ENCODE data around the gene SCAP.
"Not testable (repeated sequence)": the region's sequence is repeated elsewhere in the genome, so short reads cannot be mapped to it uniquely, and the experiment has no call there.

Gene SCAP

GRCh38 chr3:47476330-47476626 lies 537 bp upstream of the SCAP start:
- DNase-seq (ENCODE audit: low spot score in 2 of 2) (no peak), ATAC-seq (replicated peaks; ENCODE audit: extremely low read depth, poor library complexity, severe bottlenecking) (no peak)
- Mint-ChIP-seq H3K9me3 (no peaks in the 10 kb centered on the region), H3K4me3 (peak overlapping the region; percentile 96), H3K4me1 (peaks cover 27% of the 10 kb centered on the region), H3K27ac (ENCODE audit: low read depth) (peak overlapping the region; percentile 88), H3K27me3 (no peaks in the 10 kb centered on the region), H3K36me3 (ENCODE audit: insufficient read depth) (peaks cover 16% of the 10 kb centered on the region)

- peak overlapping the region; percentile 88 for H3K27ac Mint-ChIP-seq (ENCODE audit: low read depth)
- ATAC-seq (replicated peaks; ENCODE audit: extremely low read depth, poor library complexity, severe bottlenecking) (peak; percentile 38), DNase-seq (ENCODE audit: low spot score in 2 of 2) (no peak)
- peaks cover 16% of the 10 kb centered on the region for H3K36me3 Mint-ChIP-seq (ENCODE audit: insufficient read depth)
- H3K4me1 Mint-ChIP-seq: peaks cover 38% of the 10 kb centered on the region
- H3K9me3 Mint-ChIP-seq: no peaks in the 10 kb centered on the region
- H3K4me3 Mint-ChIP-seq: peak overlapping the region; percentile 96
- no peaks in the 10 kb centered on the region for H3K27me3 Mint-ChIP-seq
Measured at GRCh38 chr3:47475029-47475569, 642 bp downstream of the SCAP start.

- H3K27ac Mint-ChIP-seq (ENCODE audit: low read depth): peak overlapping the region; percentile 42
- H3K4me1 Mint-ChIP-seq: peaks cover 41% of the 10 kb centered on the region
- no peaks in the 10 kb centered on the region for H3K9me3 Mint-ChIP-seq
- peaks cover 19% of the 10 kb centered on the region for H3K36me3 Mint-ChIP-seq (ENCODE audit: insufficient read depth)
- H3K4me3 Mint-ChIP-seq: peak overlapping the region; percentile 96
- DNase-seq (ENCODE audit: low spot score in 2 of 2): no peak
- no peak for ATAC-seq (replicated peaks; ENCODE audit: extremely low read depth, poor library complexity, severe bottlenecking)
- H3K27me3 Mint-ChIP-seq: no peaks in the 10 kb centered on the region
Measured at GRCh38 chr3:47473391-47473790, 2.4 kb downstream of the SCAP start.

GRCh38 chr3:47469616-47470015 lies 6.1 kb downstream of the SCAP start:
- H3K4me3 Mint-ChIP-seq: no peak overlapping the region
- peaks cover 46% of the 10 kb centered on the region for H3K4me1 Mint-ChIP-seq
- no peaks in the 10 kb centered on the region for H3K27me3 Mint-ChIP-seq
- ATAC-seq (replicated peaks; ENCODE audit: extremely low read depth, poor library complexity, severe bottlenecking): no peak
- H3K36me3 Mint-ChIP-seq (ENCODE audit: insufficient read depth): peaks cover 11% of the 10 kb centered on the region
- no peak for DNase-seq (ENCODE audit: low spot score in 2 of 2)
- H3K27ac Mint-ChIP-seq (ENCODE audit: low read depth): no peak overlapping the region
- H3K9me3 Mint-ChIP-seq: no peaks in the 10 kb centered on the region

- not testable (repeated sequence) for H3K4me3 Mint-ChIP-seq; H3K27ac Mint-ChIP-seq (ENCODE audit: low read depth); H3K9me3 Mint-ChIP-seq; H3K27me3 Mint-ChIP-seq; DNase-seq (ENCODE audit: low spot score in 2 of 2); ATAC-seq (replicated peaks; ENCODE audit: extremely low read depth, poor library complexity, severe bottlenecking)
- Mint-ChIP-seq H3K36me3 (ENCODE audit: insufficient read depth) (peaks cover 11% of the 10 kb centered on the region), H3K4me1 (peaks cover 37% of the 10 kb centered on the region)
Measured at GRCh38 chr3:47468315-47468714, 7.4 kb downstream of the SCAP start.

GRCh38 chr3:47464588-47464987 lies 11.2 kb downstream of the SCAP start:
- Mint-ChIP-seq H3K27ac (ENCODE audit: low read depth) (no peak overlapping the region), H3K27me3 (no peaks in the 10 kb centered on the region), H3K9me3 (peaks cover under 1% of the 10 kb centered on the region), H3K4me3 (no peak overlapping the region), H3K4me1 (peaks cover 33% of the 10 kb centered on the region), H3K36me3 (ENCODE audit: insufficient read depth) (peaks cover 11% of the 10 kb centered on the region)
- DNase-seq (ENCODE audit: low spot score in 2 of 2) (no peak), ATAC-seq (replicated peaks; ENCODE audit: extremely low read depth, poor library complexity, severe bottlenecking) (no peak)

GRCh38 chr3:47459534-47460085 lies 16.1 kb downstream of the SCAP start:
- not testable (repeated sequence) for H3K27ac Mint-ChIP-seq (ENCODE audit: low read depth); H3K27me3 Mint-ChIP-seq; H3K4me3 Mint-ChIP-seq; H3K36me3 Mint-ChIP-seq (ENCODE audit: insufficient read depth); H3K9me3 Mint-ChIP-seq; DNase-seq (ENCODE audit: low spot score in 2 of 2); ATAC-seq (replicated peaks; ENCODE audit: extremely low read depth, poor library complexity, severe bottlenecking)
- peaks cover 27% of the 10 kb centered on the region for H3K4me1 Mint-ChIP-seq

- H3K9me3 Mint-ChIP-seq: peaks cover 4% of the 10 kb centered on the region
Measured at GRCh38 chr3:47456984-47457383, 18.8 kb downstream of the SCAP start.

GRCh38 chr3:47455806-47456452 lies 19.8 kb downstream of the SCAP start:
- no peak for ATAC-seq (replicated peaks; ENCODE audit: extremely low read depth, poor library complexity, severe bottlenecking)
- H3K27ac Mint-ChIP-seq (ENCODE audit: low read depth): no peak overlapping the region

More at GRCh38 chr3:47456984-47457383, 18.8 kb downstream of the SCAP start:
- Mint-ChIP-seq H3K36me3 (ENCODE audit: insufficient read depth) (peaks cover 5% of the 10 kb centered on the region), H3K27ac (ENCODE audit: low read depth) (no peak overlapping the region), H3K27me3 (no peaks in the 10 kb centered on the region), H3K4me3 (no peak overlapping the region), H3K4me1 (peaks cover 27% of the 10 kb centered on the region)
- DNase-seq (ENCODE audit: low spot score in 2 of 2): no peak
- no peak for ATAC-seq (replicated peaks; ENCODE audit: extremely low read depth, poor library complexity, severe bottlenecking)

GRCh38 chr3:47452453-47453215 lies 23.1 kb downstream of the SCAP start:
- DNase-seq (ENCODE audit: low spot score in 2 of 2) (no peak), ATAC-seq (replicated peaks; ENCODE audit: extremely low read depth, poor library complexity, severe bottlenecking) (no peak)
- no peak overlapping the region for H3K4me3 Mint-ChIP-seq
- no peak overlapping the region for H3K27ac Mint-ChIP-seq (ENCODE audit: low read depth)
- peaks cover 1% of the 10 kb centered on the region for H3K36me3 Mint-ChIP-seq (ENCODE audit: insufficient read depth)
- H3K9me3 Mint-ChIP-seq: no peaks in the 10 kb centered on the region
- H3K4me1 Mint-ChIP-seq: peaks cover 31% of the 10 kb centered on the region
- no peaks in the 10 kb centered on the region for H3K27me3 Mint-ChIP-seq

More at GRCh38 chr3:47455806-47456452, 19.8 kb downstream of the SCAP start:
- no peak overlapping the region for H3K4me3 Mint-ChIP-seq
- H3K4me1 Mint-ChIP-seq: peaks cover 30% of the 10 kb centered on the region
- no peaks in the 10 kb centered on the region for H3K27me3 Mint-ChIP-seq
- H3K9me3 Mint-ChIP-seq: peaks cover 4% of the 10 kb centered on the region
- H3K36me3 Mint-ChIP-seq (ENCODE audit: insufficient read depth): peaks cover 4% of the 10 kb centered on the region
- no peak for DNase-seq (ENCODE audit: low spot score in 2 of 2)

GRCh38 chr3:47444103-47444502 lies 31.6 kb downstream of the SCAP start:
- peaks cover 27% of the 10 kb centered on the region for H3K36me3 Mint-ChIP-seq (ENCODE audit: insufficient read depth)
- ATAC-seq (replicated peaks; ENCODE audit: extremely low read depth, poor library complexity, severe bottlenecking): no peak

GRCh38 chr3:47443611-47443995 lies 32.1 kb downstream of the SCAP start:
- Mint-ChIP-seq H3K27me3 (no peaks in the 10 kb centered on the region), H3K9me3 (no peaks in the 10 kb centered on the region), H3K4me3 (no peak overlapping the region), H3K27ac (ENCODE audit: low read depth) (peak overlapping the region; percentile 20), H3K4me1 (peaks cover 25% of the 10 kb centered on the region), H3K36me3 (ENCODE audit: insufficient read depth) (peaks cover 32% of the 10 kb centered on the region)
- ATAC-seq (replicated peaks; ENCODE audit: extremely low read depth, poor library complexity, severe bottlenecking) (no peak), DNase-seq (ENCODE audit: low spot score in 2 of 2) (no peak)

More at GRCh38 chr3:47444103-47444502, 31.6 kb downstream of the SCAP start:
- Mint-ChIP-seq H3K27me3 (no peaks in the 10 kb centered on the region), H3K4me1 (peaks cover 27% of the 10 kb centered on the region), H3K27ac (ENCODE audit: low read depth) (peak overlapping the region; percentile 20), H3K9me3 (no peaks in the 10 kb centered on the region), H3K4me3 (no peak overlapping the region)
- no peak for DNase-seq (ENCODE audit: low spot score in 2 of 2)

All from central memory CD8-positive, alpha-beta T cell (primary cell).